Sigmoid colon (tissue), 4 donors: ENCODE data around the gene COPS3.

ENCODE experiments used
- EP300 ChIP-seq, 4 donors: sonication (generic); formaldehyde crosslinking; IDR thresholded peaks; one replicate each; pipeline ENCODE4 v1.6.1; 2017; ENCODE audit warnings: antibody characterized with exemption in 4 of 4
- POLR2A ChIP-seq, 2 donors: fragments of 450-650 bp; IDR thresholded peaks; one replicate each; pipeline ENCODE4 v1.6.1; 2016; ENCODE audit warnings: antibody characterized with exemption in 2 of 2, mild to moderate bottlenecking in 2 of 2, moderate library complexity in 2 of 2
- POLR2AphosphoS5 ChIP-seq, 4 donors: sonication (generic); formaldehyde crosslinking; IDR thresholded peaks; one replicate each; pipeline ENCODE4 v1.6.1; 2017; ENCODE audit warnings: antibody characterized with exemption in 4 of 4
- TF ChIP-seq, protein P1 (sequence below), 4 experiments: fragments of 450-650 bp in 3 of 4; fragments of 200-600 bp in 1 of 4; IDR thresholded peaks; one replicate each; pipeline ENCODE4 v1.5.1; 2016 to 2019; ENCODE audit warnings: antibody characterized with exemption in 4 of 4, mild to moderate bottlenecking in 3 of 4, moderate library complexity in 2 of 4

DNA sequence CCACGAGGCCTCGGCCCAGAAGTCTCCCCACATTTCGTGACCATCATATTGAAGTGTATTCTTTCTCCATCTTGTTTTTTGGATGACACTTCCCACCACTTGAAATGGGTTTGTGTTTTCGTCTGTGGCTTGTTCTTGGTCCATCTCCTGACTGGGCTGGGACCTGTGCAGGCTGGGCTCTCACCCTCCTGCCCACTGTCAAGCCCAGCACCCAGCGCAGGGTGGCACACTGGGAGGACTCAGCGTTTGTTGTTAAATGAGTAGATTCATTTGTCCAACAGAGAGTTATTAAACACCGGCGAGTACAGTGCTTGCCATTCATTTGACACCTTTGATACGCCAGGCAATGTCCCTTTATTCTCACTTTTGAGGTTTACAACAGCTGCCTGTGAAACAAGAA is 44.8 kb upstream of the COPS3 start:
- TF ChIP-seq EP300 (IDR thresholded peaks at IDR 0.05): no peak
- TF ChIP-seq, protein P1, sequence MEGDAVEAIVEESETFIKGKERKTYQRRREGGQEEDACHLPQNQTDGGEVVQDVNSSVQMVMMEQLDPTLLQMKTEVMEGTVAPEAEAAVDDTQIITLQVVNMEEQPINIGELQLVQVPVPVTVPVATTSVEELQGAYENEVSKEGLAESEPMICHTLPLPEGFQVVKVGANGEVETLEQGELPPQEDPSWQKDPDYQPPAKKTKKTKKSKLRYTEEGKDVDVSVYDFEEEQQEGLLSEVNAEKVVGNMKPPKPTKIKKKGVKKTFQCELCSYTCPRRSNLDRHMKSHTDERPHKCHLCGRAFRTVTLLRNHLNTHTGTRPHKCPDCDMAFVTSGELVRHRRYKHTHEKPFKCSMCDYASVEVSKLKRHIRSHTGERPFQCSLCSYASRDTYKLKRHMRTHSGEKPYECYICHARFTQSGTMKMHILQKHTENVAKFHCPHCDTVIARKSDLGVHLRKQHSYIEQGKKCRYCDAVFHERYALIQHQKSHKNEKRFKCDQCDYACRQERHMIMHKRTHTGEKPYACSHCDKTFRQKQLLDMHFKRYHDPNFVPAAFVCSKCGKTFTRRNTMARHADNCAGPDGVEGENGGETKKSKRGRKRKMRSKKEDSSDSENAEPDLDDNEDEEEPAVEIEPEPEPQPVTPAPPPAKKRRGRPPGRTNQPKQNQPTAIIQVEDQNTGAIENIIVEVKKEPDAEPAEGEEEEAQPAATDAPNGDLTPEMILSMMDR (IDR thresholded peaks at IDR 0.05): no peak
- no peak for TF ChIP-seq POLR2A (IDR thresholded peaks at IDR 0.05)
- no peak for TF ChIP-seq POLR2AphosphoS5 (IDR thresholded peaks at IDR 0.05)
